HG03460 (cell line): ENCODE data around the gene COL4A2.
A peak's percentile ranks its signal among the peaks of the same experiment; 100 is the strongest.

ENCODE experiments used
- ATAC-seq: cut with Tn5 transposase; IDR thresholded peaks from one replicate; pipeline ENCODE4 v1.9.1; 2021; ENCODE audit not compliant: unreplicated experiment

Gene COL4A2

DNA sequence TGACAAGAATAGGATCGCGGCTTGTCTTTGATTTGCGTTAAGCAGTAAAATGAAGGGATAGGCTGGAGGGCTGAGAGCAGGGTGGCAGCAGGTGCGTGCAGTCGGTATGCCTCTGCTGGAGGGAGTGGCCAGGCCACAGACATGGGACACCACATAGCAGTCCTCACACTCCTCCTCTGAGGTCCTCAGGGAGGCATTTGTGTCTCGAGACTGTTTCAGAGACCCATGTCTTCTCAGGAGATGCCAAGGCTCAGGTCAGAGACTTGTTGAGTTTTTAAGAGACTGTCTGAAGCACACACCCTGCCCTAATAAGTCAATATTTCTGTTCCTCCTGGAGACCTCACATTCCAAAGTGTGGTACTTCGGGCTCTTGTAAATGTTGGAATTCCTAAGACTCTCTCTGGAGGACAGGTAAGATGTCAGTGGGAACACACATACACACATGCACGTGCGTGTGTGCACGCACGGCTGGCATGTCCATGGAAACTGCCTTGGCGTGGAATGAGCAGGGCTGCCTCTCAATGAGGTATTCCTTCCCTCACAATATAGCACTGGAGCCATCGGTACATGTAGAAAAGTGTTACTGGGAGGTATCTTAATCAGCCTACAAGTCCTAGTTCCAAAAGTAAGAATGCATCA is 46.4 kb downstream of the COL4A2 start:
- ATAC-seq = no peak

GRCh38 chr13:110354123-110354627 is 47.1 kb downstream of the COL4A2 start:
- ATAC-seq = no peak

DNA sequence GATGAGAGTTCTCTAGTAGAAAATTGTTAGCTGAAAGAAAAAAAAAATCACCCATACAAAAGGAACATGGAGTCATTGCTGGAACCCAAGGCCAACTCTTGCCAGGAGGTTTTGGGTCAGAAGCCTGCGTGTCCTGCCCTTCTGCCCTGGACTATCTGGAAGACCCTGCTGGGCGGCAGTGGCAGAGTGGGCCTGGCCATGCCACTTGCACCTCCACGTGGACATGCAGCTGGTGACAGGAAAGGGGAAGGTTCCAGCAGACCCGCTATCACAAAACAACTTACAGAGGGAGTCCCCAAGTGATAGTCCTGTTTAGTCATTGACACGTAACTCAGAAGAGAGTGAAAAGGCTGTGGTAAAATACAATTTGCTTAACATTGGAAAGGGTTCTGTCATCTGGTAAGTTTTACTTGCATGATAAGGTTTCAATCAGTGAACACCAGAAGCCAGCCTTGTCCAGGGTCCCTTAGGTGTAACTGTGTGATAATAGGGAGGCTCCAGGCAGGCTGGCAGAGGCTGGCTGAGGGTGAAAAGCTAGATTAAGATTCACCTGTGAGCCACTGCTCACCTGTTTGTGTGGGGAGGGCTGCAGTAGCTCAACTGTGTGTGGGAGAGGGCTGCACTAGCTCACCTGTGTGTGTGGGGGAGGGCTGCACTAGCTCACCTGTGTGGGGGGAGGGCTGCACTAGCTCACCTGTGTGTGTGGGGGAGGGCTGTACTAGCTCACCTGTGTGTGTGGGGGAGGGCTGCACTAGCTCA is 47.8 kb downstream of the COL4A2 start:
- no peak for ATAC-seq

- ATAC-seq = no peak
Observed at GRCh38 chr13:110356362-110356761, 49.3 kb downstream of the COL4A2 start.

GRCh38 chr13:110358381-110358780 is 51.3 kb downstream of the COL4A2 start:
- no peak for ATAC-seq

DNA sequence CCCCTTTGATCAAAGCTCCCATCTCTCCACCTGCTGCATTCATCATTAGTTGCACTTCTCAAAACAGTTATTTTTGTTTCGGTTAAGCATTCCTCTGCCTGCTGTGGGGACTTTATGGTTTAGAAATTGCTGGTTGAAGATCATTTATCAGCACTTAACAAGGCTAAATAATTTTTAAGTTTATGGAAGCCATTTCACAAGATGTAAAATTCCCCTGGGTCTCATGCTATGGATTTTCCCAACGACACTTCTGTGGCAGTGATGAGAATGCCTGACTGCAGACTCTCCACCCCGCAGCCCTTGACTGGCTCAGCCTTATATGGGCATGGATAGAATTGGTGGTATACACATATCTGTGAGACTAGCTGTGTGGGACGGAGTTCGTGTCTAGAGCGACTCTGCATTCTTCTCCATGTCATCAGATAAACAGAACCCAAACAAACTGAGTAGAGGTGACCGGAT is 52.8 kb downstream of the COL4A2 start:
- no peak for ATAC-seq

GRCh38 chr13:110360598-110360997 is 53.5 kb downstream of the COL4A2 start:
- ATAC-seq = no peak

- no peak for ATAC-seq
Observed at GRCh38 chr13:110361365-110361911, 54.4 kb downstream of the COL4A2 start.

DNA sequence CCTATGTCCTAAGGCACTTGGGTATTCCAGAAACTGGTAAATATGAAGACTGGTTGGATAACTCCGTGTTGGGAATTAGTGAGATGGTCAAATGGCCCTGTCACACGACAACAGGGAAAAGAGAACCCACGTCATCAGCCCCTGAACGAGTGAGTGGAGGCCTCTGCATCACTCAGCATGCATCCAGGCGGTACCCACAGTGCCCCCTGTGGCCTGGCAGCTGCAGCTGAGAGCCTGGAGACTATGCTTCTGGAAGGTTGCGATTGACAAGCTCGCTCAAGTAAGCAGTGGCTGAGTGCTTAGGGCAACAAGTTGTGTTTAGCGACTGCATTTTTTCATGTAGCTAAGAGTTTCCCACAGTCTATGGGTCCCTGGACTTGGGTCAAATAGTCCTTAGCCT is 55.9 kb downstream of the COL4A2 start:
- no peak for ATAC-seq

DNA sequence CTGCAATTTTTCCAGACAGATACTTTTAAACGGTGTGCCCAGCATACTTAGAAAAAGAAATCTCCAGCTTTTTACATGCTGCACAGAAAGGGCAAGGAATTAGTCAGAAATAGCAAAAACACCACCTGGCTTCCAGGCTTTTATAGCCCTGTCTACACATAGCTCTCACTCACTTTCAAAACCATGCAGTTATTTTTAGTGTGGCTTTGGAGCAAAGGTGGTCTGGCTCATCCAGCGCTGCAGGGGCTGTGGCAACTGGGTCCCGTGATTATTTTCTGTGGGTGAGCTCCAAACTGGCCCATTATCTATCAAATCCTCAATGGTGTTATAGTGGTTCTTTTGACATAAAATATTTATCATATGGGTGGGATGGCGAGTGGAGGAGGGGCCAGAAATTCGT is 57.0 kb downstream of the COL4A2 start:
- ATAC-seq = no peak

DNA sequence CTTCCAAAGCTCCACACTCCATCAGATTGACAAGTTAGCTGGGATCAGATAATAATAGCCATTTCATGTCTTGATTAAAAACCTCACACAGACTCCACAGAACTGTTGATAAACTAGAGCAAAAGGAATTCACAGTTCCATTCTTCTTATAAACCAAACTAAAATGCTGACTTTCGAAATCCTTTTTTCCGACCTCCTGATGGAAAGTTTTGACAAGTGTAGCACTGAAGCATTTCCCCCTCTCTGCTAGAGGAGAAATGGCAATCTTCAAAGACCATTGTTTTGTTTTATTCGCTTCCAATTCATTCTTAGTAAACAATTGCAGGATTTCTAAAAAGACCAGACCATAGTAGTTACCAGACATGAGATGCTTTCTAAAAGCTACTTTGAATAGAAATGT is 58.8 kb downstream of the COL4A2 start:
- ATAC-seq = no peak

- no peak for ATAC-seq
Observed at GRCh38 chr13:110366733-110367132, 59.6 kb downstream of the COL4A2 start.

DNA sequence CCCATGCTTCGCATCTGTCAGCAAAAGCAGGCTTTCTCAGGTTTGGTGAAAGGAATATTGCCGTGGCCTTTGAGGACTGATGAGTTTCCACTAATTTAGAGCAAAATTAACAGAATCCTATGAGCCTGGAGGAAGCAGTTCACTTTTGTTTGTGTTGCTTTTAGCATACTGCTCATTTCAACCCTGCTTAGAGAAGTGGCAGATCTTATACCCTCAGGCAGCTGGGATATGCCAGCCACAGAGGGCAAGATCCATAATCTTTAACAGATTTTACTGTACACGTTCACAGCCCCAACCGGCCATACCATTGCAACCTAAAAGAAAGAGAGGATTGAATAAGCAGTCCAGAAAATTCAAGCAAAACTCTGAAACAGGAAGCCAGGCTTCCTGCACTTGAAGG is 60.5 kb downstream of the COL4A2 start:
- no peak for ATAC-seq

GRCh38 chr13:110368408-110368807 is 61.3 kb downstream of the COL4A2 start:
- no peak for ATAC-seq

DNA sequence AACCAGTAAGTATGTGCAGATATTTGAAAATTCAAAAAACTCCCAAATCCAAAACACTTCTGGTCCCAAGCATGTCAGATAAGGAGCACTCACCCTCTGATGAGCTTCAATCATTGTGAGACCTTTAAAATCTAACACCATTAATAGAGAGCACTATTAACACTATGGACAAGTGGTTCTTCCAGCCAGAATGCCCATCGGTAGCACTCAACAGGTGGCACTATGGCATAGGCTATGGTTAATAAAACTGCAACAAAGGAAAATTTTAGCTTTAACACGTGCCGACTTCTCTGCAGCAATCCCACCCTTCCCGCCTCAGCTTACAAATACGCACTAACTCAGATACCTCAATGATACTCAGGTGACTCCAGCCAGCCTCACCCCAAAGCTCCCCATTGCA is 62.3 kb downstream of the COL4A2 start:
- no peak for ATAC-seq

- peak; percentile 74 for ATAC-seq
Observed at GRCh38 chr13:110371550-110372465, 64.7 kb downstream of the COL4A2 start.

DNA sequence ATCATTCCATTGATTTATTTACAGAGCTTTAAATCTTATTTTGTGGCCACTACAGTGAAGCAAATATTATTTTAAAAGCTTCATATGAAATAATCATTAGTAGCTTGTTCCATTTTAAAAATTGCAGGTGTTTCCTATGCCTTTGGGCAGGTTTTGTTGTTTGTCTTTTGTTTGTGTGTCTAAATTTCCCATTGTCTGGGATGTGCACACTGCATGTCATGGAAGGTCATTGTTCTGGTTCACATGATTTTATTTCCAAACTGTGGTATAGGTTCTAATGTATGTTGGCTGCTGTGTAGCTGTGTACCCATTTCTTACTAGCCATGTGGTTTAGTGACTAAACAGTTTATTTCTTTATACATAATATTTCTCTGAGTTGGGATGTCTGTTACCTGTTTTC is 65.6 kb downstream of the COL4A2 start:
- no peak for ATAC-seq

- no peak for ATAC-seq
Observed at GRCh38 chr13:110373617-110374016, 66.5 kb downstream of the COL4A2 start.

DNA sequence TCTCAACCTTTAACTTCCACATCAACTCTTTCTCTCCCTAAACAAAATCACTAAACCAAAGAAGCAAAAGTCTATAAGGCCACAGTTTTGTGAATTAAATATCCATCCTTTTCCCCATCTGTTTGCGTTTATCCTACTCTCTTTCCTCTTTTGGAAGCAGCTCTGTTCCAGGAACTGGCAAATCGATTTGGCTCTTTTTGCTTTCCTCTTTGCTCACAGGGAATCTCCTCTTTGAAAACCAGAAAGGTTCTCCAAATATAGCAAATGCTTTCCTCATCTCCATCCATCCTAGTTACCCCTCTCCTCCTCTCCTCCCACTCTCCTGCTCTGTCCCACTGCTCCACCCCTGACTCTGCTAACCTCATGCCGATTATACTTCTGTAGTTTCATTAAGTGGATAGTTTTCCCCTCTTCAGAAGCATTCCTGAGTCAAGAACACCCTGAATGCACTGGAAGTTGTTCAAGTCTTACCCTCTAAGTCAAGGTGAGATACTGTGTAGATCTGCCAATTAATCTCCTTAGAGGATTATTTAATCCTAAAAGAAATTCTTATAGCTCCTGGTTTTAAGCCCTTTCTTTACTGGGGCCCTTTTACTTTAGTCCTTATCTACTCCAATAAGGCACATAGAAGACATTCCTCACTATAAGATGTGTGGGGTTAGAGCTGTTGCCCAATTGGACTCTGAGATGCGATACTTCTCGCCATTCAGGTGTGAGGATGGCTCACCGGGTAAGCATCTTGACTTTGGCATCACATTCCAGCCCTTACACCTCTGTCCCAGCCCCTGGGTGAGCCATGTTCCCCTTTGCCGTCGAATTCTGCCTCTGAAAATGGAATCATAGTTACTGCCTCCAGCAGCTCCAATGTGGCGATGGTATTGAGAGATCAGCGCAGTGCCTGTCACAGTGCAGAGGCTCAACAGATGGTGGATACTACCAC is 67.6 kb downstream of the COL4A2 start:
- no peak for ATAC-seq

DNA sequence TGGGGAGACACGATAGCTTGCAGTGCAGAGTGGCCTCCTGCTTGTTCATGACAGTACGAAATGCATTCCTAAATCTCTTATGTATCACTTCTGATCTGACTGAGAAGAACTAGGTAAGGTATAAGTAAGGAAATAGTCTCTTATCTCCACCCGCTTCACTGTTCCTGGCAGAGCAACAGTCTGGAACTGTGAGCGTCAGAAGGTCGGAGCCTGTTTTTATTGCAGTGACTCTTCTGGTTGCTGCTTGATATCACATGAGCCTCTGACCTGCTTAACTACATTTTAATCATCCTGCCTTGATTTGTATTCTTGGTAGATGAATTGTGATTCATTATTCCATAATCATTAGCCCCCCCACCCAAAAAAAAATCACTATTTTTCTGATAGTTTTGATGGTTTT is 69.0 kb downstream of the COL4A2 start:
- ATAC-seq = no peak
